HEK293 (cell line): ENCODE measurements around the gene CRYBG1.
A peak's percentile ranks its signal among the peaks of the same experiment; 100 is the strongest.

Source experiments
- ATF2 ChIP-seq: fragments of 450-650 bp; formaldehyde crosslinking; IDR thresholded peaks from 2 replicates; pipeline ENCODE4 v1.5.1; 2016; ENCODE audit warnings: missing biosample characterization, missing genetic modification characterization, low read depth
- BCL6B ChIP-seq: fragments of 450-650 bp; formaldehyde crosslinking; IDR thresholded peaks from 2 replicates; pipeline ENCODE4 v1.5.1; 2017; ENCODE audit warnings: missing biosample characterization, missing genetic modification characterization
- HIC1 ChIP-seq: fragments of 450-650 bp; formaldehyde crosslinking; IDR thresholded peaks from 2 replicates; pipeline ENCODE4 v1.5.1; 2016; ENCODE audit warnings: missing biosample characterization, missing genetic modification characterization
- KLF17 ChIP-seq: fragments of 450-650 bp; formaldehyde crosslinking; IDR thresholded peaks from 2 replicates; pipeline ENCODE4 v1.5.1; 2016; ENCODE audit warnings: missing biosample characterization, missing genetic modification characterization
- PRDM1 ChIP-seq: fragments of 450-650 bp; formaldehyde crosslinking; IDR thresholded peaks from 2 replicates; pipeline ENCODE4; 2016; ENCODE audit warnings: missing biosample characterization, missing genetic modification characterization
- PRDM4 ChIP-seq: fragments of 450-650 bp; formaldehyde crosslinking; IDR thresholded peaks from 2 replicates; pipeline ENCODE4 v1.5.1; 2017; ENCODE audit warnings: missing biosample characterization, missing genetic modification characterization
- SALL2 ChIP-seq: fragments of 450-650 bp; formaldehyde crosslinking; IDR thresholded peaks from 2 replicates; pipeline ENCODE4 v1.5.0; 2017; ENCODE audit warnings: missing biosample characterization, mild to moderate bottlenecking, missing genetic modification characterization, borderline replicate concordance
- SETDB1 ChIP-seq: IDR thresholded peaks from one replicate; pipeline ENCODE4 v1.6.1; 2017; ENCODE audit warnings: mild to moderate bottlenecking, low read length, moderate library complexity, mixed read lengths; ENCODE audit not compliant: insufficient read length
- YY1 ChIP-seq: fragments of 450-650 bp; formaldehyde crosslinking; IDR thresholded peaks from 2 replicates; pipeline ENCODE4 v1.5.1; 2018; ENCODE audit warnings: missing biosample characterization, missing genetic modification characterization
- YY2 ChIP-seq: fragments of 450-650 bp; formaldehyde crosslinking; IDR thresholded peaks from 2 replicates; pipeline ENCODE4 v1.5.1; 2016; ENCODE audit warnings: missing biosample characterization, missing genetic modification characterization
- ZBTB10 ChIP-seq: fragments of 450-650 bp; formaldehyde crosslinking; IDR thresholded peaks from 2 replicates; pipeline ENCODE4 v1.5.1; 2016; ENCODE audit warnings: missing biosample characterization, missing genetic modification characterization
- ZNF114 ChIP-seq: fragments of 450-650 bp; formaldehyde crosslinking; IDR thresholded peaks from 2 replicates; pipeline ENCODE4 v1.5.0; 2017; ENCODE audit warnings: missing biosample characterization, missing genetic modification characterization
- ZNF280C ChIP-seq: fragments of 450-650 bp; formaldehyde crosslinking; IDR thresholded peaks from 2 replicates; pipeline ENCODE4 v1.5.1; 2016; ENCODE audit warnings: missing biosample characterization, missing genetic modification characterization
- ZNF280D ChIP-seq: fragments of 450-650 bp; formaldehyde crosslinking; IDR thresholded peaks from 2 replicates; pipeline ENCODE4 v1.5.1; 2016; ENCODE audit warnings: missing biosample characterization, missing genetic modification characterization
- ZNF416 ChIP-seq: fragments of 450-650 bp; formaldehyde crosslinking; IDR thresholded peaks from 2 replicates; pipeline ENCODE4 v1.5.1; 2016; ENCODE audit warnings: missing biosample characterization, missing genetic modification characterization
- ZNF530 ChIP-seq: fragments of 450-650 bp; formaldehyde crosslinking; IDR thresholded peaks from 2 replicates; pipeline ENCODE4 v1.5.1; 2016; ENCODE audit warnings: low read depth, missing biosample characterization, missing genetic modification characterization
- ZNF561 ChIP-seq: fragments of 450-650 bp; IDR thresholded peaks from 2 replicates; pipeline ENCODE4 v1.5.1; 2018; ENCODE audit warnings: missing biosample characterization, missing genetic modification characterization, borderline replicate concordance
- ZNF629 ChIP-seq: fragments of 450-650 bp; formaldehyde crosslinking; IDR thresholded peaks from 2 replicates; pipeline ENCODE4 v1.5.1; 2017; ENCODE audit warnings: missing biosample characterization, missing genetic modification characterization
- ZNF664 ChIP-seq: fragments of 450-650 bp; formaldehyde crosslinking; IDR thresholded peaks from 2 replicates; pipeline ENCODE4 v1.5.1; 2016; ENCODE audit warnings: missing biosample characterization, missing genetic modification characterization
- ZNF776 ChIP-seq: fragments of 450-650 bp; formaldehyde crosslinking; IDR thresholded peaks from 2 replicates; pipeline ENCODE4 v1.5.0; 2017; ENCODE audit warnings: missing biosample characterization, missing genetic modification characterization, borderline replicate concordance
- ZSCAN23 ChIP-seq: fragments of 450-650 bp; formaldehyde crosslinking; IDR thresholded peaks from 2 replicates; pipeline ENCODE4 v1.5.1; 2016; ENCODE audit warnings: missing biosample characterization, missing genetic modification characterization

Gene CRYBG1

GRCh38 chr6:106325336-106326178 lies 35.0 kb upstream of the CRYBG1 start, which contains the start of gene ATG5 (continued):
- TF ChIP-seq PRDM4 (tag by site-specific recombination) (no peak), ZBTB10 (peak; percentile 87), HIC1 (peak; percentile 91), ZNF114 (no peak), ZNF530 (tag by site-specific recombination) (no peak), ZNF629 (tag by site-specific recombination) (peak; percentile 95), SETDB1 (peak; percentile 41), YY2 (tag by site-specific recombination) (peak; percentile 81), SALL2 (tag by site-specific recombination) (no peak), PRDM1 (tag by site-specific recombination) (no peak), YY1 (tag by site-specific recombination) (peak; percentile 71; the same call in 1 of the 2 replicates), ZSCAN23 (tag by site-specific recombination) (0 out of 2 replicates have a peak, but pooled peaks have one; percentile 44), ZNF561 (tag by site-specific recombination) (peak; percentile 67; the same call in 1 of the 2 replicates), ZNF280C (tag by site-specific recombination) (no peak), ZNF280D (tag by site-specific recombination) (no peak), KLF17 (peak; percentile 87), ZNF416 (tag by site-specific recombination) (no peak), ZNF776 (tag by site-specific recombination) (no peak), ZNF664 (peak; percentile 4; the same call in 1 of the 2 replicates), BCL6B (tag by site-specific recombination) (peak; percentile 72), ATF2 (tag by site-specific recombination) (peak; percentile 100)
